ENCODE results near the gene SOCS2.

Gene SOCS2

DNA sequence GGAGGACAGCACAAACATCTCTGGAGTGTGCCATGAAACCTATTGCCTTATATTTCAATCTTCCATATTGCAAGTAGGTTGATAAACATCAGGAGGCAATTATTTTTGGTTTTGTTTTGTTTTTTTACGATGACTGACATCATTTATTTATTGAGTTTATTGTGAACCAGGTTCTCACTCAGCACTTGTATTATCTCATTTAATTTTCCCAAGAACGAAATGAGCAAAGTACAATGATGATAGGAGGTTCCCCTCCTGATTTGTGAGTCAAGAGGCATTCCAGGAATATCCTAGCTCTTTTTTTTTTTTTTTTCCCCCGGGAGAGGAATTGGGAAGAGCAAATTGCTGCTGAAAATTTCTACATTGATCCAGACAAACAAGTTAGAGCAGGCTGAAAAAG lies 4.7 kb downstream of the SOCS2 start:
- H3K27ac ChIP-seq = no peak overlapping the region
- TF ChIP-seq, protein P1, sequence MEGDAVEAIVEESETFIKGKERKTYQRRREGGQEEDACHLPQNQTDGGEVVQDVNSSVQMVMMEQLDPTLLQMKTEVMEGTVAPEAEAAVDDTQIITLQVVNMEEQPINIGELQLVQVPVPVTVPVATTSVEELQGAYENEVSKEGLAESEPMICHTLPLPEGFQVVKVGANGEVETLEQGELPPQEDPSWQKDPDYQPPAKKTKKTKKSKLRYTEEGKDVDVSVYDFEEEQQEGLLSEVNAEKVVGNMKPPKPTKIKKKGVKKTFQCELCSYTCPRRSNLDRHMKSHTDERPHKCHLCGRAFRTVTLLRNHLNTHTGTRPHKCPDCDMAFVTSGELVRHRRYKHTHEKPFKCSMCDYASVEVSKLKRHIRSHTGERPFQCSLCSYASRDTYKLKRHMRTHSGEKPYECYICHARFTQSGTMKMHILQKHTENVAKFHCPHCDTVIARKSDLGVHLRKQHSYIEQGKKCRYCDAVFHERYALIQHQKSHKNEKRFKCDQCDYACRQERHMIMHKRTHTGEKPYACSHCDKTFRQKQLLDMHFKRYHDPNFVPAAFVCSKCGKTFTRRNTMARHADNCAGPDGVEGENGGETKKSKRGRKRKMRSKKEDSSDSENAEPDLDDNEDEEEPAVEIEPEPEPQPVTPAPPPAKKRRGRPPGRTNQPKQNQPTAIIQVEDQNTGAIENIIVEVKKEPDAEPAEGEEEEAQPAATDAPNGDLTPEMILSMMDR (IDR thresholded peaks at IDR 0.05) = no peak
- DNase-seq (ENCODE audit: low spot score) = no peak
- H3K4me3 ChIP-seq = no peak overlapping the region

DNA sequence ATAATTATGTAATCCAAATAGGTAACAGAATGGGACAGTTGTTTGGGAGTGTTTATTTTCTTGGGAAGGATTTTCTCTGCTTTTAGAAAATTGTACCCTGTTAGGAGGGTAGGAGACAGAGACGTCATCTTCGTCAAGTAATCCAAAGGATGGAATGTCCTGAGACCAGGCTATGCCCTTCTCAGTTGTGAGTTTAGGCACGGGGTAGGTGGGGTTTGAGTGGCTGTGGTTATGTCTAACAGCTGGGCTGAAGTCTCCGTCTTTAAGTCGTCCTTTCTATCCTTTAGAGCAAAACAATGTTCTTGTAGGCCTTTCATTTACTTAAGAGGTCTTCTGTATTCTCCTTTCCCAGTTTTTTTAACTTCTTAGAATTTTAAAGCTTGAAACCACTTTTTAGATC lies 5.7 kb downstream of the SOCS2 start:
- no peak overlapping the region for H3K27ac ChIP-seq
- H3K4me3 ChIP-seq = no peak overlapping the region
- DNase-seq (ENCODE audit: low spot score) = no peak
- TF ChIP-seq, protein P1 (IDR thresholded peaks at IDR 0.05) = no peak

DNA sequence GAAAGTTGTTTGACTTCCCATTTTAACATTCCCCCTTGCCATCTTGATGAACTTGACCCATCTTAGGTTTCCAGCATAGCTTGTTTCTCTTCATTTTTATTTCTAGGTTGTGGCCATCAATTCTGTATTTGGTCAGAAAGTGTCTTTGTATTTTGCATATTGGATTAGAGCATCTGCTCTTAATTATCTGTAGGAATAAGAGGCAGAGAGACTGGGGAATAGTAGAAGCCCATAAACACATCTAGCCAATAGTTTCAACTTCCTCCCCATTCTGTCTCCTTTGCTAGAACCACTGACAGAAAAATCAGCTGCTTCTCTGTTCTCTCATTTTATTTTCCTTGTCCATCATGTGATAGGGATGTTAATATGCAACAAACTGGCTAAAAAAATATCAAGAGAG lies 8.2 kb downstream of the SOCS2 start:
- no peak for DNase-seq (ENCODE audit: low spot score)
- Histone ChIP-seq H3K27ac (no peak overlapping the region), H3K4me3 (no peak overlapping the region)
- TF ChIP-seq, protein P1 (IDR thresholded peaks at IDR 0.05) = no peak

DNA sequence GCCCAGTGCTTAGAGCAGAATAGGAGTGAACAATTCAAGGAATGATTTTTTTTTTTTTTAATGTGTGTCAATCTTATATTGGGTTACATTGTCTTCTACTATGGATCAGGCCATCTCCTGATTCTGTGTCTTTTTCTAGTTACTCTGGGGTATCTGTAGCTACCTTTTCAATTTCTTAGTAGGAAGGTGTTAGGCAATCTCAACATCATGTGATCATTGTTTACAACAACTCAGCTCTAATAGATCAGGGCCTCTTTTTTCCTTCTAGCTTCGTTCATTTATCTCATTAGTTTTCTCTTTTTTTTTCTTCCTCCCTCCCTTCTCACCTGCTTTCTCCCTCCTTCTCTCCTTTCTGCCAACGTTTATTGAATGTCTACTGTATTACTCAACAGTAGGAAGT lies 8.9 kb downstream of the SOCS2 start:
- Histone ChIP-seq H3K27ac (no peak overlapping the region), H3K4me3 (no peak overlapping the region)
- TF ChIP-seq, protein P1 (IDR thresholded peaks at IDR 0.05) = no peak
- no peak for DNase-seq (ENCODE audit: low spot score)

DNA sequence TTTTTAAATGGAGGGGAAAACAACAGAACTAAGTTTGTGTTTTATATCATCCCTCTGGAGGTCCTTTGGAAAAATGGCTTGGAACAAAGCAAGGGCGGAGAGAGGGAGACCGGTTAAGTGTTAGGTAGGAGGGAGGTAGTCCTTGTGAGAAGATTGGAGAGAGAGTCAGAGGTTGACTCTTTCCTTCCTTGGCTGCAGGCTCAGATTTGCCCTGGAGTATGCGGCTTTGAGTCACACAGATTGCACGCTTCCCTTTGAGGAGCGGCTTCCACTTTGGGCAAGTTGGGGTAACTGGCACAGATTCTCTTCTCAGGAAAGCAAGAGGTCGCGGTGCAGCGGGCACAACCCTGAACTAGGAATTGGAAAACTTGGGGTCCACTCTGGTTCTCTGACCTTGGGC lies 9.9 kb downstream of the SOCS2 start:
- H3K4me3 ChIP-seq = no peak overlapping the region
- H3K27ac ChIP-seq = no peak overlapping the region
- TF ChIP-seq, protein P1 (IDR thresholded peaks at IDR 0.05) = no peak
- DNase-seq (ENCODE audit: low spot score) = no peak

DNA sequence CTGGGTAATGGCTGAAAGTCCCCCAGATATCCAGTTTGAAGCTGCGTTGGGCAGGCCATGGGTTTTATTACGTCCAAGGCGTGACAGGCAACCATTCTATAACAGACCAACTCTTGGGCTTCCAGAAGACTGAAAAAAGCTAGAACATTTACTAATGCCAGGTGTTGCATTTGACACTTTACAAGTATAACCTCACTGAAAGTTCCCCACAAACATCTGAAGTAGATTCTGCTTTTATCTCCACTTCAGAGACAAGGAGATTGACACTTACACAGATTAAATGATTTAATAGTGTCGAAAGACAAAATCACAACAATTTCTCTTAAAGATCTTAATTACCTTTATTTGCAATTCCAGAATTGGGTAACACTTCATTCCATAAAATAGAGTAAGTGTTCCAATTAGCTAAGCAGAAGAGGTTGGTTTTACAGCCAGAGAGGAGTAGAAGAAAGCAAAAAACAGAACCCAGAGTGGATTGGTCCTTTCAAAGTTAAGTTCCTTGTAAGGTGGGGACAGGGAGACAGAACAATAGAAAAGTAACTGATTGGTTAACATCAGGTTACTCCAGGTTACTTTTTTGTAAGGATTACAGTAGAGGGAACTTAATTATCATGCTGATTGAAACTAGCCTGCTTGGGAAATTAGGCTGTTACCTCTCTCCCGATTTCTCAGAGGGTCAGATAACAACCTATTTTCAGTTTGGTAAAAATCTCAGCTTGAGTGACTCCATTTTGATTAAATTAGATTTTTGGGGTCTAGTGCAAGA lies 11.3 kb downstream of the SOCS2 start:
- TF ChIP-seq, protein P1 (IDR thresholded peaks at IDR 0.05) = no peak

DNA sequence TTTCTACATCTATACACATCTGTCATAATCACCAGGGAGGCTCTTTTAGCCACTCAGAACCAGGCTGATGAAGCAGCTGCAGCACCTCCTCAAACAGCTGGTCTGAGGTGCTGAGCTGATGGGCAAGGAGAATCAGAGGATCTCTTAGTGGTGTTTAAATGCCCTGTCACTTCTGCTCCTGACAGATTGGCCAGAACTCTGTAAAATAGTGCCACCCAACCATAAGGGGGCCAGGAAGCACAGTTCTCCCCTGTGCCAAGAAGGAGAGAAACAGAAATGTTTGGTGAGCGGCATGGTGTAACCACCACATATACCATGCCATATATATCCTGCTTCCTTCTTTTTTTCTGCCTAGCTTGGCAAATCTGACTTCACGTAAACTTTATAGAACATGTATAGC lies 12.8 kb downstream of the SOCS2 start:
- Histone ChIP-seq H3K4me3 (no peak overlapping the region), H3K27ac (no peak overlapping the region)
- DNase-seq (ENCODE audit: low spot score) = no peak
- TF ChIP-seq, protein P1 (IDR thresholded peaks at IDR 0.05) = no peak

More for the DNA sequence above, 11.3 kb downstream of the SOCS2 start:
- no peak for DNase-seq (ENCODE audit: low spot score)
- Histone ChIP-seq H3K27ac (no peak overlapping the region), H3K4me3 (no peak overlapping the region)
